HG02798 (cell line): ENCODE data around the gene SUMF2.
"Not testable (repeated sequence)": the region's sequence is repeated elsewhere in the genome, so short reads cannot be mapped to it uniquely, and the experiment has no call there.

Experiments
- ATAC-seq: cut with Tn5 transposase; IDR thresholded peaks from one replicate; pipeline ENCODE4 v1.9.1; 2021; ENCODE audit warnings: mild to moderate bottlenecking; ENCODE audit not compliant: unreplicated experiment, poor library complexity

Gene SUMF2

DNA sequence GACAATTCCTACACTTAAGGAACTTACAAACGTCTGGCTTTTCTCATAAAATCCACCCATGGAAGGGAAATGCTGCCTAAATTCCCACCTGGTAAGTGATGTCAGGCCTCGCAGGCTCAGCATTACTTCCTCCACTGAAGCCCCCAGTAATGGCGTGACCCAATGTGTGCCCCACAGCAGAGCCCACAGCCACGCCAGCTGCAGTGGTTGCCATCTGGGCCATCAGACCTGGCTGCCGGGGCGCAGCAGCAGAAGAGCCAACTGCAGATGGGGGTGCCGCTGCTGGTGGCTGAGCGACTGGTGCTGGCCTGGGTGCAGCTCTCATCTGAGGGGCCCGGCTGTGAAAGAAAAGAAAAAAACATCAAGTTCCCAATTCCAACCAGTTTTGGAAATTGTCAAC, 40.1 kb downstream of the SUMF2 start:
- ATAC-seq = not testable (repeated sequence)

DNA sequence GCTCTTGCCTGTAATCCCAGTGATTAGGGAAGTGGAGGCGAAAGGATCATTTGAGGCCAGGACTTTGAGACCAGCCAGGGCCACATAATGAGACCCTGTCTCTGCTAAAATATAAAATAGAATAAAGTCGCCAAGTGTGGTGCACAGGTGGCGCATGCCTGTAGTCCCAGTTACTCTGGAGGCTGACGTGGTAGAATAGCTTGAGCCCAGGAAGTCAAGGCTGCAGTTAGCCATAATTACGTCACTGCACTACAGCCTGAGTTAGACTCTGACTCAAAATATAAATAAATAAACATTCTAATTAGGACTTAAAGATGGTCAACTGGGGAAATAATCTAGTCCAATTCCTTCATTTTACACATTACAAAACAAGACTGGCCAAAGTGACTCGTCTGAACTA, 41.4 kb downstream of the SUMF2 start:
- ATAC-seq = peak; percentile 17

DNA sequence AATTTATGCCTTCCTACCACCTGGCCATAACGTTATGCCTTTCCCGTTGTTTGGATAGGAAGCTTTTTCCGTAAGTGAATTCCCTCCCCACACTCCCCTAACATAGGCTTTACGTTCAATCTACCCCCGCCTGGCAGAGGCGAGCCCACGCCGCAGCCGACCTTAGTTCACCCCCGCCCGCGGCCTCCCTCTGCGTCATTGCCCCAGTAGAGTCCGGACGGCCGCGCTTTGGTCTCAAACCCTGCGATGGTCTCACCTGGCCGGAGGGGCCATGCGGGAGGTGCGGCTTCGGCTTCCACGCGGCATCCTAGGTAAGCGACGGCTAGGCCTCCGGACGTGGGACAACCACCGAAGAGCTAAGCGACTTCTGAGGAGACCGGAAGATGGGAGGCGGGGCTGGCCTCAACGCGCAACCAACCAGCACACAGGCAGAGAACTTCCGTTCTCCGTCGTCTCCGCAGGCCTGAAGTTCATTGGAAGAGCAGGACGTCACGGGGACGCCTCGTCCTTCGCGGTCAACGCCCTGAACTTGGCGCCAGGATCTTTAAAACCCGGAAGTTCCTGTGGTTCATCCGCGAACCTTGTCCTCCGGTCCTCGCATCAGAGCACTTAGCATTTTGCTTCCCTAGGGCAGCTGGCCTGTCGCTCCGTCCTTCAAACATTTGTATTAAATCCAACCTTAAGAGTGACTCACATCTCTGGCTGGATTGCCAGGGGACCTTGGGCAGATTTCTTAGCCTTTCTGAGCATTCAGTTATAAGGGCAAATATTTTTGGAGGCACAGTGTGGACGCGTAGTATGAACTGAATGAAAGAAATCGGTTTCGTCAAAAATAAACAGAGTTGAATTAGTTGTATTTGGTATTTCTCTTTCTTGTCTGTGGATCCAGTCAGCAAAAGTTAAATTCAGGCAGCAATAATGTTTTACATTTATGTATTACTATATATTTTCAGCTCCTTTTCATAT, 42.3 kb downstream of the SUMF2 start, which contains the start of gene CHCHD2:
CHCHD2 (minus strand) TSS at position 369 of the 966 bp plus-strand sequence; CDS start at position 306, 63 bp downstream.
- peak; percentile 100 for ATAC-seq

DNA sequence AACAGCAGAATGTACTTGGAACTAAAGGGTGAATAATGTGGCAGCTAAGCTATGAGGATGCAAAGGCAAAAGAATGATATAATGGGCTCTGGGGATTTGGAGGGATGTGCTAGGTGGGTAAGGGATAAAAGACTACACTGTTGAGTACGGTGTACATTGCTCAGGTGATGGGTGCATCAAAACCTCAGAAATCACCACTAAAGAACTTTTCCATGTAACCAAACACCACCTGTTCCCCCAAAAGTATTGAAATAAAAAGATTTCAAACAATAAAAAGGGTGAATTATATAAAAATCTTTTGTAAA, 43.8 kb downstream of the SUMF2 start:
- ATAC-seq = no peak

DNA sequence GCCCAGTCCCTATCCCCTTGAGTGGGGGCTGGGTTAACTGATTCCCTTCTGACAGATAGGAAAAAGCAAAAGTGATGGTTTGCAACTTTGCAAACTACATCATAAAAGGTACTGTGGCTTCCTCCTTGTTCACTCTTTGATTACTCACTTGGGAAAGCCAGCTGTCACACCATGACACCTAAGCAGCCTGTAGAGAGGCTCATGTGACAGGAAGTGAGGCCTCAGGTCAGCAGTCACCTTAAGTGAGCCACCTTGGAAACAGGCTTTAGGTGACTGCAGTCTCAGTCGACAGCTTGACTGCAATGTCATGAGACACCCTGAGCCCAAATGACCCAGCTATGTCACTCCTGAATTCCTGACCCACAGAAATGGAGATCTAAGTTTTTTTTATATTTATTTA, 46.5 kb downstream of the SUMF2 start:
- ATAC-seq = no peak

DNA sequence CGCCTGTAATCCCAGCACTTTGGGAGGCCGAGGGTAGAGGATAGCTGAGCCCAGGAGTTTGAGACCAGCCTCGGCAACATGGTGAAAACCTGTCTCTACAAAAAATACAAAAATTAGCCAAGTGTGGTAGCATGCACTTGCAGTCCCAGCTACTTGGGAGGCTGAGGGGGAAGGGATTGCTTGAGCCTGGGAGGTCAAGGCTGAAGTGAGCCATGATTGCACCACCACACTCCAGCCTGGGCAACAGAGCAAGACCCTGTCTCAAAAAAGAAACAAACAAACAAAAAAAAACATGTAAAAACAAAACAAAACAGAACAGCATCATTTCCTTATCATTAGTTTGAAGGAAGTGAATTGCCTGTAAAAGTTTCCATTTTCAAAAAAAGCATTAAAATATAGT, 48.2 kb downstream of the SUMF2 start:
- ATAC-seq = not testable (repeated sequence)

DNA sequence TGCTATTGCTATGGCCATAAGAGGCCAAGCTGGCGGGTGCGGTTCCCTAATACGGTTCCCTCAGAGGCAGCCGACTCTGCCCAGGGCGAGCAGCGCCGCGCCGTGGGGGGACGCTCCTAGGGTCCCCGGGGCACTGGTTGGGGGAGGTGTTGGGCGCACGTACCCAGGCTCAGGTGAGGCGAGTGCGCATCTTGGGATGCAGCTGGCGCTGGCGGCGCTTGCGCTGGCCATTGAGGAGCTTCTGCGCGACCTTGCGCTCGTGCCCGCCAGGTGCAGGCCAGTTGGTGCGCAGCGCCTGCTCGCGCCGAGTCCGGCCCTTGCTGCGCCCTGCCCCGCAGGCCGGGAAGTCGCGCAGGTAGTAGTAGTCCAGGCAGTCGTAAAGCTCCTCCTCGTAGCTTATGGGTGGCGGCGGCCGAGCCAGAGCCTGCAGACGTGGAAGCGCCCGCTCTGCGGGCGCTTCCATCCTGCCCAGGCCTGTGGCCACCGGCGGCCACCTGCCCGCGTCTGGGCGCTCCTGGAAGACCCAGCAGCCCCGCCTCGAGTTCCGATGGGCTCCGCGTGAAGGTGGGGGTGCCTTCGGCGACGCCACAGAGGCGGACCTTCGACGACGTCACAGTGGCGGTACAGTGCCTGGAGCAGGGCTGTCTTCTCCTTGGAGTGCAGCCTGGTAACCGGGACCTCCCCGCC, 51.9 kb downstream of the SUMF2 start, which contains the start of gene NUPR2:
NUPR2 (minus strand) TSS at position 566 of the 687 bp plus-strand sequence; CDS start at position 463, 103 bp downstream.
- no peak for ATAC-seq

DNA sequence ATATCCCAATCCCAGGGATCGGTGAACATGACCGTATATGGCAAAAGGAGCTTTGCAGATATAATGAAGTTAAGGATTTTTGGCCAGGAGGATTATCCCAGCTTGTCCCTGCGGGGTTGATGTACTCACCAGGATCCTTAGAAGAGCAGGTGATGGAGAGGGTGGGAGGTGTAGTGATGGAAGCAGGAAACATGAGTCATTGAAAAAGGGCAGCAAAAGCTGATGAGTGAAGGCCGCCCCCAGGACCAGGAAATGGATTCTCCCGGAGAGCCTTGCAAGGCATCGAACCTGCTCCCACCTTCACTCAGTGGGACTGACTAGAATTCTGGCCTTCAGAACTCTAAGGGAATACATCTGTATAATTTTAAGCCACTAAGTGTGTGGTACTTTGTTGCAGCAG, 57.4 kb downstream of the SUMF2 start:
- ATAC-seq = no peak

DNA sequence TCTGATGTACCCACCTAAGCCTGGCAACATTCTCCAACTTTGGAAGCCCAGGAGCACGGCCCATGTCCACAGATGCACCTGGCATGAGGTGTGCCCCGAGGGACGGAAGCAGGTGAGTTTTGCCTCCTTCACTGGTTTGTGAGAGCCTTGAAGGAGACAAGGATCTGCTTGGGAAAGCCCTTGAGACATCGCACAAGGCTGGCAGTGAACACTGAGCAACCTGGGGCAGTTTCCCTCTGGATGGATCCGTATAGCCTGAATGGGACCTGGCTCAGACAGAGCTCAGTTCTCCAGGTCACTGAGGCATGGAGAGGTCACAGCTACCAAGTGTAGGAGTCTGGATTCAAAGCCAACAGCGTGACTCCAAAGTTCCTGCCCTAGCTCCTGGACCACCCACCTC, 60.9 kb downstream of the SUMF2 start:
- no peak for ATAC-seq

DNA sequence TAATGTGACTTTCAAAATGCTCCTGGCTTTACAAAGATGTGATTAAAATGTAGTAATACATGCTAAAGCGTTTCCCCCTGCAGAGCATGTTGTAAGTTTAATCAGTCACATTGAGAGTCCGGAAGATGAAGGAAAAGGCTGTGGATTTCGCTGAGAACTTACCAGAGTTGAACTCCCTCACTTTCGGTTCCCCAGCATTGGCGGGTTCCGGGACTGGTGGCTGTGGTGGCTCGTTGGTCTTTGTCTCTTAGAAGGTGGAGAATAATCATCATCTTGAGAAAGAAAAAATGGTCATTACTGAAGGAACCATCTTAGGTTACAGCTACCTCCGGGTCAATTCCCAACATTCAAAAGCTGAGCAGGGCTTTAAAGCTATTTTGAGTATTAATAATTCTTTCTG, 61.7 kb downstream of the SUMF2 start:
- no peak for ATAC-seq

GRCh38 chr7:56127241-56127975, 63.3 kb downstream of the SUMF2 start:
- ATAC-seq = no peak
